ENCODE measurements around the gene SH2D5. TPM values are rescaled to one million over a fixed set of nuclear protein-coding genes. Genes with fewer than 3 reads are reported as not detected.
A peak's percentile ranks its signal among the peaks of the same experiment; 100 is the strongest.

SH2D5 gene
- total RNA-seq, 1 experiment from 2014 or later: 1.1 TPM

- no peak for DNase-seq (ENCODE audit: low spot score)
- TF ChIP-seq CTCF (conservative IDR thresholded peaks at IDR 0.05; ENCODE audit: low read depth, low read length): no peak
- TF ChIP-seq EZH2 (IDR thresholded peaks at IDR 0.05; ENCODE audit: borderline replicate concordance, low read depth, low read length, poor library complexity, severe bottlenecking): no peak
- Histone ChIP-seq H3K4me1 (ENCODE audit: insufficient read depth, low read length, poor library complexity, severe bottlenecking) (peaks cover 12% of the 10 kb centered on the region), H3K27ac (ENCODE audit: low read depth, low read length, poor library complexity, severe bottlenecking) (no peak overlapping the region), H3K9me3 (ENCODE audit: low read depth, low read length, poor library complexity, severe bottlenecking) (no peaks in the 10 kb centered on the region), H3K4me3 (ENCODE audit: low read depth, low read length, poor library complexity, severe bottlenecking) (no peak overlapping the region), H3K36me3 (ENCODE audit: insufficient read depth, low read length, poor library complexity, severe bottlenecking) (no peaks in the 10 kb centered on the region), H3K27me3 (replicated peaks; ENCODE audit: insufficient read depth, low read depth, low read length, poor library complexity) (peaks cover 5% of the 10 kb centered on the region)
- ChIA-PET CTCF (no interaction called here), POLR2A (ENCODE audit: low non-redundant PET) (no interaction called here)
- no TSS peak for BruUV-seq (replicated peaks)
- intact Hi-C loops (cut with micrococcal nuclease; ENCODE audit: unreplicated experiment): no loop called here
Measured at GRCh38 chr1:20729155-20729931, 3.2 kb downstream of the SH2D5 start.

GRCh38 chr1:20728371-20729154, 3.9 kb downstream of the SH2D5 start:
- no peaks in the 10 kb centered on the region for H3K36me3 ChIP-seq (ENCODE audit: insufficient read depth, low read length, poor library complexity, severe bottlenecking)
- H3K27ac ChIP-seq (ENCODE audit: low read depth, low read length, poor library complexity, severe bottlenecking): no peak overlapping the region
- H3K9me3 ChIP-seq (ENCODE audit: low read depth, low read length, poor library complexity, severe bottlenecking): no peaks in the 10 kb centered on the region
- H3K4me1 ChIP-seq (ENCODE audit: insufficient read depth, low read length, poor library complexity, severe bottlenecking): peaks cover 12% of the 10 kb centered on the region
- DNase-seq (ENCODE audit: low spot score): no peak
- H3K4me3 ChIP-seq (ENCODE audit: low read depth, low read length, poor library complexity, severe bottlenecking): no peak overlapping the region
- ChIA-PET POLR2A (ENCODE audit: low non-redundant PET) (no interaction called here), CTCF (interaction anchor here (1.1 kb wide), 1 partner anchor 32 kb away, joined by 3 read pairs; no protein-coding TSS in a partner anchor)
- peaks cover 5% of the 10 kb centered on the region for H3K27me3 ChIP-seq (replicated peaks; ENCODE audit: insufficient read depth, low read depth, low read length, poor library complexity)
- TF ChIP-seq EZH2 (IDR thresholded peaks at IDR 0.05; ENCODE audit: borderline replicate concordance, low read depth, low read length, poor library complexity, severe bottlenecking) (no peak), CTCF (conservative IDR thresholded peaks at IDR 0.05; ENCODE audit: low read depth, low read length) (no peak)
- intact Hi-C loops (cut with micrococcal nuclease; ENCODE audit: unreplicated experiment): no loop called here
- no TSS peak for BruUV-seq (replicated peaks)

- CTCF ChIA-PET: interaction anchor here (1.1 kb wide), 1 partner anchor 31 kb away, joined by 3 read pairs; no protein-coding TSS in a partner anchor
- no peaks in the 10 kb centered on the region for H3K9me3 ChIP-seq (ENCODE audit: low read depth, low read length, poor library complexity, severe bottlenecking)
- H3K4me3 ChIP-seq (ENCODE audit: low read depth, low read length, poor library complexity, severe bottlenecking): no peak overlapping the region
- H3K27me3 ChIP-seq (replicated peaks; ENCODE audit: insufficient read depth, low read depth, low read length, poor library complexity): peaks cover 5% of the 10 kb centered on the region
- H3K36me3 ChIP-seq (ENCODE audit: insufficient read depth, low read length, poor library complexity, severe bottlenecking): no peaks in the 10 kb centered on the region
- POLR2A ChIA-PET (ENCODE audit: low non-redundant PET): no interaction called here
- no TSS peak for BruUV-seq (replicated peaks)
- TF ChIP-seq CTCF (conservative IDR thresholded peaks at IDR 0.05; ENCODE audit: low read depth, low read length) (peak; percentile 40), EZH2 (IDR thresholded peaks at IDR 0.05; ENCODE audit: borderline replicate concordance, low read depth, low read length, poor library complexity, severe bottlenecking) (no peak)
- H3K27ac ChIP-seq (ENCODE audit: low read depth, low read length, poor library complexity, severe bottlenecking): no peak overlapping the region
- H3K4me1 ChIP-seq (ENCODE audit: insufficient read depth, low read length, poor library complexity, severe bottlenecking): peaks cover 10% of the 10 kb centered on the region
- intact Hi-C loops (cut with micrococcal nuclease; ENCODE audit: unreplicated experiment): no loop called here
- peak; percentile 60 for DNase-seq (ENCODE audit: low spot score)
Measured at GRCh38 chr1:20727746-20728316, 4.7 kb downstream of the SH2D5 start.

Measured in A673 (cell line).